Naive thymus-derived CD8-positive, alpha-beta T cell (primary cell): ENCODE results near the gene ASAP2. TPM values are rescaled to one million over a fixed set of nuclear protein-coding genes. Genes with fewer than 3 reads are reported as not detected.

Source experiments
- ATAC-seq, 2 donors: fragments of 150-1000 bp; cut with Tn5 transposase in 1 of 2; sonication (Bioruptor Pico), chemical (Tn5 transposase) in 1 of 2; 1 replicate in 1 of 2; 2 replicates in 1 of 2; pipeline ENCODE4 v1.10.0; 2021; ENCODE audit warnings: mild to moderate bottlenecking in 2 of 2, moderate library complexity in 2 of 2
- POLR2A ChIA-PET: fragments of 350-600 bp; sonication (Branson Sonifier 250); formaldehyde crosslinking; loops from one replicate; lab custom pipeline; 2021; ENCODE audit warnings: antibody characterized with exemption; lab: Charles Lee
- DNase-seq, 10 donors: peaks; one replicate each; pipeline versions ENCODE4 v3.0.0 to v3.0.0-alpha.2; 2020 to 2022
- H3K27ac Mint-ChIP-seq, 10 donors: one replicate each; pipeline ENCODE4 v1.8.0; 2020 to 2022; ENCODE audit warnings: mild to moderate bottlenecking in 10 of 10, mixed read lengths in 10 of 10, moderate library complexity in 4 of 10, inconsistent platforms in 1 of 10
- H3K27me3 Mint-ChIP-seq, 5 donors: one replicate each; pipeline ENCODE4 v1.8.0; 2021 to 2022; ENCODE audit warnings: mixed read lengths in 5 of 5
- H3K36me3 Mint-ChIP-seq, 3 donors: one replicate each; pipeline ENCODE4 v1.8.0; 2020 to 2022; ENCODE audit warnings: mixed read lengths in 3 of 3, mild to moderate bottlenecking in 2 of 3, inconsistent platforms in 1 of 3
- H3K4me1 Mint-ChIP-seq, 4 donors: one replicate each; pipeline ENCODE4 v1.8.0; 2021 to 2022; ENCODE audit warnings: mixed read lengths in 4 of 4
- H3K4me3 Mint-ChIP-seq, 10 donors: one replicate each; pipeline ENCODE4 v1.8.0; 2020 to 2022; ENCODE audit warnings: mild to moderate bottlenecking in 10 of 10, mixed read lengths in 10 of 10, moderate library complexity in 6 of 10, inconsistent platforms in 1 of 10
- H3K9me3 Mint-ChIP-seq, 9 donors: one replicate each; pipeline ENCODE4 v1.8.0; 2020 to 2022; ENCODE audit warnings: mixed read lengths in 9 of 9, mild to moderate bottlenecking in 3 of 9, inconsistent platforms in 1 of 9, moderate library complexity in 1 of 9
- polyA plus RNA-seq, 3 donors: library from polyadenylated mRNA; unstranded; fragments of 300-500 nt; fragmentation: Illumina TruSeq; gene quantifications; one replicate each; pipeline ENCODE4 v1.2.3, GENCODE V29; 2021
- total RNA-seq, 8 experiments: library from RNA in 2 of 8; stranded (reverse) in 2 of 8; gene quantifications; one replicate each; pipeline ENCODE4 v1.2.3 and lab custom pipeline; 2021 to 2026

The ASAP2 gene
- total and polyA plus RNA-seq, 5 experiments from 2014 or later = not detected

GRCh38 chr2:9403924-9404323, 197.3 kb downstream of the ASAP2 start:
- Mint-ChIP-seq H3K9me3 (no peaks in the 10 kb centered on the region), H3K36me3 (peaks cover 0 to 23% (median 0%) of the 10 kb centered on the region in 3 donors), H3K27me3 (peaks cover 0 to 5% (median 0%) of the 10 kb centered on the region in 5 donors), H3K4me1 (peaks cover 0 to 4% (median under 1%) of the 10 kb centered on the region in 4 donors), H3K4me3 (no peak overlapping the region), H3K27ac (peak overlapping the region in 1 of 10 donors; percentile 2)
- POLR2A ChIA-PET = no interaction called here
- no peak for ATAC-seq
- DNase-seq = no peak

- POLR2A ChIA-PET = no interaction called here
- Mint-ChIP-seq H3K27ac (peak overlapping the region in 1 of 10 donors; percentile 7), H3K4me1 (peaks cover 0 to 4% (median under 1%) of the 10 kb centered on the region in 4 donors)
Measured at GRCh38 chr2:9404451-9404850, 197.8 kb downstream of the ASAP2 start.

GRCh38 chr2:9405636-9406035, 199.0 kb downstream of the ASAP2 start:
- no peak overlapping the region for H3K4me3 Mint-ChIP-seq

More at GRCh38 chr2:9404451-9404850, 197.8 kb downstream of the ASAP2 start:
- ATAC-seq (no peak), DNase-seq (no peak)
- peaks cover 0 to 28% (median 0%) of the 10 kb centered on the region in 3 donors for H3K36me3 Mint-ChIP-seq
- no peaks in the 10 kb centered on the region for H3K9me3 Mint-ChIP-seq
- H3K4me3 Mint-ChIP-seq = no peak overlapping the region
- no peaks in the 10 kb centered on the region for H3K27me3 Mint-ChIP-seq

GRCh38 chr2:9406529-9407362, 200.1 kb downstream of the ASAP2 start:
- H3K4me3 Mint-ChIP-seq = no peak overlapping the region
- ATAC-seq = no peak
- peaks cover 0 to 5% (median 0%) of the 10 kb centered on the region in 4 donors for H3K4me1 Mint-ChIP-seq
- H3K27me3 Mint-ChIP-seq = no peaks in the 10 kb centered on the region
- no peak for DNase-seq
- POLR2A ChIA-PET = no interaction called here
- H3K9me3 Mint-ChIP-seq = no peaks in the 10 kb centered on the region
- peaks cover 0 to 48% (median 2%) of the 10 kb centered on the region in 3 donors for H3K36me3 Mint-ChIP-seq
- peak overlapping the region in 5 of 10 donors; percentile 3 to 62 (median 55) for H3K27ac Mint-ChIP-seq

More at GRCh38 chr2:9405636-9406035, 199.0 kb downstream of the ASAP2 start:
- no peaks in the 10 kb centered on the region for H3K9me3 Mint-ChIP-seq
- peak overlapping the region in 1 of 10 donors; percentile 40 for H3K27ac Mint-ChIP-seq
- H3K27me3 Mint-ChIP-seq = no peaks in the 10 kb centered on the region
- ATAC-seq = no peak
- H3K36me3 Mint-ChIP-seq = peaks cover 0 to 37% (median 0%) of the 10 kb centered on the region in 3 donors
- DNase-seq = no peak
- peaks cover 0 to 6% (median under 1%) of the 10 kb centered on the region in 4 donors for H3K4me1 Mint-ChIP-seq
- POLR2A ChIA-PET = no interaction called here

GRCh38 chr2:9407363-9407811, 200.8 kb downstream of the ASAP2 start:
- H3K4me3 Mint-ChIP-seq = no peak overlapping the region

GRCh38 chr2:9408641-9409151, 202.1 kb downstream of the ASAP2 start:
- Mint-ChIP-seq H3K9me3 (no peaks in the 10 kb centered on the region), H3K27me3 (no peaks in the 10 kb centered on the region), H3K4me1 (peaks cover 0 to 5% (median under 1%) of the 10 kb centered on the region in 4 donors), H3K27ac (peak overlapping the region in 2 of 10 donors; percentile 15 to 58), H3K36me3 (peaks cover 0 to 56% (median 7%) of the 10 kb centered on the region in 3 donors), H3K4me3 (no peak overlapping the region)
- DNase-seq (no peak), ATAC-seq (no peak)
- POLR2A ChIA-PET = no interaction called here

More at GRCh38 chr2:9407363-9407811, 200.8 kb downstream of the ASAP2 start:
- POLR2A ChIA-PET = no interaction called here
- peaks cover 0 to 5% (median 0%) of the 10 kb centered on the region in 4 donors for H3K4me1 Mint-ChIP-seq
- no peaks in the 10 kb centered on the region for H3K27me3 Mint-ChIP-seq
- ATAC-seq = no peak
- H3K36me3 Mint-ChIP-seq = peaks cover 0 to 54% (median 7%) of the 10 kb centered on the region in 3 donors
- H3K27ac Mint-ChIP-seq = peak overlapping the region in 4 of 10 donors; percentile 3 to 59 (median 41)
- H3K9me3 Mint-ChIP-seq = no peaks in the 10 kb centered on the region
- DNase-seq = no peak

- ATAC-seq (no peak), DNase-seq (no peak)
- Mint-ChIP-seq H3K36me3 (peaks cover 0 to 61% (median 7%) of the 10 kb centered on the region in 3 donors), H3K4me1 (peaks cover 2 to 10% (median 8%) of the 10 kb centered on the region in 4 donors), H3K4me3 (no peak overlapping the region), H3K9me3 (no peaks in the 10 kb centered on the region), H3K27me3 (no peaks in the 10 kb centered on the region), H3K27ac (peak overlapping the region in 1 of 10 donors; percentile 37)
- POLR2A ChIA-PET = no interaction called here
Measured at GRCh38 chr2:9410108-9410507, 203.5 kb downstream of the ASAP2 start.

- DNase-seq = no peak
- POLR2A ChIA-PET = no interaction called here
- H3K27me3 Mint-ChIP-seq = no peaks in the 10 kb centered on the region
- H3K9me3 Mint-ChIP-seq = no peaks in the 10 kb centered on the region
- ATAC-seq = no peak
- H3K4me1 Mint-ChIP-seq = peaks cover 8 to 27% (median 23%) of the 10 kb centered on the region in 4 donors
- peak overlapping the region in 3 of 10 donors; percentile 31 to 54 (median 44) for H3K27ac Mint-ChIP-seq
- no peak overlapping the region for H3K4me3 Mint-ChIP-seq
- H3K36me3 Mint-ChIP-seq = peaks cover 0 to 63% (median 8%) of the 10 kb centered on the region in 3 donors
Measured at GRCh38 chr2:9412781-9413180, 206.2 kb downstream of the ASAP2 start.

- Mint-ChIP-seq H3K4me3 (no peak overlapping the region), H3K27me3 (no peaks in the 10 kb centered on the region), H3K27ac (peak overlapping the region in 2 of 10 donors; percentile 14 to 56), H3K4me1 (peaks cover 15 to 49% (median 36%) of the 10 kb centered on the region in 4 donors), H3K9me3 (no peaks in the 10 kb centered on the region), H3K36me3 (peaks cover 0 to 54% (median 9%) of the 10 kb centered on the region in 3 donors)
- POLR2A ChIA-PET = no interaction called here
- no peak for DNase-seq
- no peak for ATAC-seq
Measured at GRCh38 chr2:9415516-9416169, 209.0 kb downstream of the ASAP2 start.

GRCh38 chr2:9416267-9416961, 209.8 kb downstream of the ASAP2 start:
- Mint-ChIP-seq H3K9me3 (no peaks in the 10 kb centered on the region), H3K4me1 (peaks cover 16 to 55% (median 39%) of the 10 kb centered on the region in 4 donors), H3K27ac (peak overlapping the region in 4 of 10 donors; percentile 14 to 56 (median 44)), H3K36me3 (peaks cover 0 to 48% (median 6%) of the 10 kb centered on the region in 3 donors), H3K27me3 (no peaks in the 10 kb centered on the region), H3K4me3 (no peak overlapping the region)
- ATAC-seq (no peak), DNase-seq (no peak)
- POLR2A ChIA-PET = no interaction called here

- no peak for DNase-seq
- POLR2A ChIA-PET = no interaction called here
- Mint-ChIP-seq H3K4me1 (peaks cover 20 to 59% (median 44%) of the 10 kb centered on the region in 4 donors), H3K4me3 (no peak overlapping the region), H3K27me3 (no peaks in the 10 kb centered on the region), H3K36me3 (peaks cover 0 to 45% (median 5%) of the 10 kb centered on the region in 3 donors), H3K9me3 (no peaks in the 10 kb centered on the region), H3K27ac (peak overlapping the region in 3 of 10 donors; percentile 16 to 56 (median 31))
- no peak for ATAC-seq
Measured at GRCh38 chr2:9416962-9417316, 210.3 kb downstream of the ASAP2 start.

- Mint-ChIP-seq H3K27me3 (no peaks in the 10 kb centered on the region), H3K36me3 (peaks cover 0 to 39% (median 2%) of the 10 kb centered on the region in 3 donors), H3K4me3 (no peak overlapping the region), H3K4me1 (peaks cover 26 to 67% (median 52%) of the 10 kb centered on the region in 4 donors), H3K27ac (no peak overlapping the region), H3K9me3 (no peaks in the 10 kb centered on the region)
- no peak for ATAC-seq
- POLR2A ChIA-PET = no interaction called here
- DNase-seq = no peak
Measured at GRCh38 chr2:9417725-9418124, 211.1 kb downstream of the ASAP2 start.
